ENCODE results near the gene CUX1.

CUX1 gene

GRCh38 chr7:101817471-101818286 is at the start of gene CUX1:
Gene CUX1, plus strand, starts transcription at chr7:101817626. Its CDS starts 14 bp downstream, at chr7:101817640.
- peak within 1 kb of the TSS; percentile 29 for H3K27ac ChIP-seq (ENCODE audit: low read length)
- no peaks in the 10 kb centered on the region for H3K27me3 ChIP-seq (ENCODE audit: low read depth, low read length)
- peak within 1 kb of the TSS; percentile 63 to 89 for H3K4me3 ChIP-seq (ENCODE audit: low read depth in 1 of 2, low read length in 2 of 2)
- peaks cover 5 to 8% of the 10 kb centered on the region in 2 donors for H3K4me1 ChIP-seq (ENCODE audit: control insufficient read depth in 1 of 2, insufficient read depth in 2 of 2, low read length in 2 of 2)
- H3K9me3 ChIP-seq (ENCODE audit: control insufficient read depth in 1 of 2, low read length in 2 of 2) = no peaks in the 10 kb centered on the region
- no peaks in the 10 kb centered on the region for H3K36me3 ChIP-seq (ENCODE audit: control insufficient read depth in 1 of 2, insufficient read depth in 2 of 2, low read length in 2 of 2)

- Histone ChIP-seq H3K27me3 (ENCODE audit: low read depth, low read length) (no peaks in the 10 kb centered on the region), H3K4me3 (ENCODE audit: low read depth in 1 of 2, low read length in 2 of 2) (no peak overlapping the region)
Observed at GRCh38 chr7:101768280-101768679, 49.1 kb upstream of the CUX1 start.

GRCh38 chr7:101770466-101770865 is 47.0 kb upstream of the CUX1 start:
- H3K27me3 ChIP-seq (ENCODE audit: low read depth, low read length) = no peaks in the 10 kb centered on the region
- H3K4me3 ChIP-seq (ENCODE audit: low read depth in 1 of 2, low read length in 2 of 2) = no peak overlapping the region
- no peaks in the 10 kb centered on the region for H3K36me3 ChIP-seq (ENCODE audit: control insufficient read depth in 1 of 2, insufficient read depth in 2 of 2, low read length in 2 of 2)
- no peak overlapping the region for H3K27ac ChIP-seq (ENCODE audit: low read length)
- H3K4me1 ChIP-seq (ENCODE audit: control insufficient read depth in 1 of 2, insufficient read depth in 2 of 2, low read length in 2 of 2) = no peaks in the 10 kb centered on the region
- no peaks in the 10 kb centered on the region for H3K9me3 ChIP-seq (ENCODE audit: control insufficient read depth in 1 of 2, low read length in 2 of 2)

More at GRCh38 chr7:101768280-101768679, 49.1 kb upstream of the CUX1 start:
- H3K9me3 ChIP-seq (ENCODE audit: control insufficient read depth in 1 of 2, low read length in 2 of 2) = no peaks in the 10 kb centered on the region
- no peak overlapping the region for H3K27ac ChIP-seq (ENCODE audit: low read length)
- H3K36me3 ChIP-seq (ENCODE audit: control insufficient read depth in 1 of 2, insufficient read depth in 2 of 2, low read length in 2 of 2) = no peaks in the 10 kb centered on the region
- H3K4me1 ChIP-seq (ENCODE audit: control insufficient read depth in 1 of 2, insufficient read depth in 2 of 2, low read length in 2 of 2) = no peaks in the 10 kb centered on the region

GRCh38 chr7:101772508-101773211 is 44.8 kb upstream of the CUX1 start:
- H3K9me3 ChIP-seq (ENCODE audit: control insufficient read depth in 1 of 2, low read length in 2 of 2) = no peaks in the 10 kb centered on the region
- H3K27me3 ChIP-seq (ENCODE audit: low read depth, low read length) = no peaks in the 10 kb centered on the region
- H3K27ac ChIP-seq (ENCODE audit: low read length) = no peak overlapping the region

GRCh38 chr7:101775181-101775580 is 42.2 kb upstream of the CUX1 start:
- H3K27ac ChIP-seq (ENCODE audit: low read length) = no peak overlapping the region
- no peak overlapping the region for H3K4me3 ChIP-seq (ENCODE audit: low read depth in 1 of 2, low read length in 2 of 2)
- H3K27me3 ChIP-seq (ENCODE audit: low read depth, low read length) = no peaks in the 10 kb centered on the region
- no peaks in the 10 kb centered on the region for H3K36me3 ChIP-seq (ENCODE audit: control insufficient read depth in 1 of 2, insufficient read depth in 2 of 2, low read length in 2 of 2)
- no peaks in the 10 kb centered on the region for H3K4me1 ChIP-seq (ENCODE audit: control insufficient read depth in 1 of 2, insufficient read depth in 2 of 2, low read length in 2 of 2)
- H3K9me3 ChIP-seq (ENCODE audit: control insufficient read depth in 1 of 2, low read length in 2 of 2) = no peaks in the 10 kb centered on the region

More at GRCh38 chr7:101772508-101773211, 44.8 kb upstream of the CUX1 start:
- Histone ChIP-seq H3K36me3 (ENCODE audit: control insufficient read depth in 1 of 2, insufficient read depth in 2 of 2, low read length in 2 of 2) (no peaks in the 10 kb centered on the region), H3K4me1 (ENCODE audit: control insufficient read depth in 1 of 2, insufficient read depth in 2 of 2, low read length in 2 of 2) (no peaks in the 10 kb centered on the region), H3K4me3 (ENCODE audit: low read depth in 1 of 2, low read length in 2 of 2) (no peak overlapping the region)

GRCh38 chr7:101778026-101778580 is 39.3 kb upstream of the CUX1 start:
- no peaks in the 10 kb centered on the region for H3K9me3 ChIP-seq (ENCODE audit: control insufficient read depth in 1 of 2, low read length in 2 of 2)
- H3K36me3 ChIP-seq (ENCODE audit: control insufficient read depth in 1 of 2, insufficient read depth in 2 of 2, low read length in 2 of 2) = no peaks in the 10 kb centered on the region
- H3K4me3 ChIP-seq (ENCODE audit: low read depth in 1 of 2, low read length in 2 of 2) = no peak overlapping the region
- H3K27ac ChIP-seq (ENCODE audit: low read length) = no peak overlapping the region
- H3K27me3 ChIP-seq (ENCODE audit: low read depth, low read length) = no peaks in the 10 kb centered on the region
- H3K4me1 ChIP-seq (ENCODE audit: control insufficient read depth in 1 of 2, insufficient read depth in 2 of 2, low read length in 2 of 2) = no peaks in the 10 kb centered on the region

- Histone ChIP-seq H3K27me3 (ENCODE audit: low read depth, low read length) (no peaks in the 10 kb centered on the region), H3K4me1 (ENCODE audit: control insufficient read depth in 1 of 2, insufficient read depth in 2 of 2, low read length in 2 of 2) (no peaks in the 10 kb centered on the region), H3K36me3 (ENCODE audit: control insufficient read depth in 1 of 2, insufficient read depth in 2 of 2, low read length in 2 of 2) (no peaks in the 10 kb centered on the region), H3K9me3 (ENCODE audit: control insufficient read depth in 1 of 2, low read length in 2 of 2) (no peaks in the 10 kb centered on the region), H3K4me3 (ENCODE audit: low read depth in 1 of 2, low read length in 2 of 2) (no peak overlapping the region), H3K27ac (ENCODE audit: low read length) (no peak overlapping the region)
Observed at GRCh38 chr7:101779267-101779666, 38.2 kb upstream of the CUX1 start.

- H3K9me3 ChIP-seq (ENCODE audit: control insufficient read depth in 1 of 2, low read length in 2 of 2) = no peaks in the 10 kb centered on the region
- H3K27ac ChIP-seq (ENCODE audit: low read length) = no peak overlapping the region
- H3K4me1 ChIP-seq (ENCODE audit: control insufficient read depth in 1 of 2, insufficient read depth in 2 of 2, low read length in 2 of 2) = peaks cover 0 to 6% of the 10 kb centered on the region in 2 donors
- H3K4me3 ChIP-seq (ENCODE audit: low read depth in 1 of 2, low read length in 2 of 2) = no peak overlapping the region
- H3K27me3 ChIP-seq (ENCODE audit: low read depth, low read length) = no peaks in the 10 kb centered on the region
- H3K36me3 ChIP-seq (ENCODE audit: control insufficient read depth in 1 of 2, insufficient read depth in 2 of 2, low read length in 2 of 2) = no peaks in the 10 kb centered on the region
Observed at GRCh38 chr7:101780281-101780680, 37.1 kb upstream of the CUX1 start.

- peaks cover 0 to 6% of the 10 kb centered on the region in 2 donors for H3K4me1 ChIP-seq (ENCODE audit: control insufficient read depth in 1 of 2, insufficient read depth in 2 of 2, low read length in 2 of 2)
- no peaks in the 10 kb centered on the region for H3K9me3 ChIP-seq (ENCODE audit: control insufficient read depth in 1 of 2, low read length in 2 of 2)
- H3K27ac ChIP-seq (ENCODE audit: low read length) = no peak overlapping the region
- H3K27me3 ChIP-seq (ENCODE audit: low read depth, low read length) = no peaks in the 10 kb centered on the region
- no peak overlapping the region for H3K4me3 ChIP-seq (ENCODE audit: low read depth in 1 of 2, low read length in 2 of 2)
- no peaks in the 10 kb centered on the region for H3K36me3 ChIP-seq (ENCODE audit: control insufficient read depth in 1 of 2, insufficient read depth in 2 of 2, low read length in 2 of 2)
Observed at GRCh38 chr7:101781439-101781838, 36.0 kb upstream of the CUX1 start.

- H3K27ac ChIP-seq (ENCODE audit: low read length) = no peak overlapping the region
- no peaks in the 10 kb centered on the region for H3K27me3 ChIP-seq (ENCODE audit: low read depth, low read length)
- H3K9me3 ChIP-seq (ENCODE audit: control insufficient read depth in 1 of 2, low read length in 2 of 2) = no peaks in the 10 kb centered on the region
- peaks cover 0 to 6% of the 10 kb centered on the region in 2 donors for H3K4me1 ChIP-seq (ENCODE audit: control insufficient read depth in 1 of 2, insufficient read depth in 2 of 2, low read length in 2 of 2)
- no peaks in the 10 kb centered on the region for H3K36me3 ChIP-seq (ENCODE audit: control insufficient read depth in 1 of 2, insufficient read depth in 2 of 2, low read length in 2 of 2)
- H3K4me3 ChIP-seq (ENCODE audit: low read depth in 1 of 2, low read length in 2 of 2) = no peak overlapping the region
Observed at GRCh38 chr7:101782476-101782875, 35.0 kb upstream of the CUX1 start.

- H3K27me3 ChIP-seq (ENCODE audit: low read depth, low read length) = no peaks in the 10 kb centered on the region
- H3K9me3 ChIP-seq (ENCODE audit: control insufficient read depth in 1 of 2, low read length in 2 of 2) = no peaks in the 10 kb centered on the region
- no peak overlapping the region for H3K27ac ChIP-seq (ENCODE audit: low read length)
- H3K4me3 ChIP-seq (ENCODE audit: low read depth in 1 of 2, low read length in 2 of 2) = no peak overlapping the region
- H3K36me3 ChIP-seq (ENCODE audit: control insufficient read depth in 1 of 2, insufficient read depth in 2 of 2, low read length in 2 of 2) = no peaks in the 10 kb centered on the region
- peaks cover 0 to 6% of the 10 kb centered on the region in 2 donors for H3K4me1 ChIP-seq (ENCODE audit: control insufficient read depth in 1 of 2, insufficient read depth in 2 of 2, low read length in 2 of 2)
Observed at GRCh38 chr7:101782896-101783295, 34.5 kb upstream of the CUX1 start.

All from muscle layer of duodenum (tissue), 2 donors.